WTC11 (cell line): Measurements from ENCODE around the gene KLK13. TPM values are rescaled to one million over a fixed set of nuclear protein-coding genes. Genes with fewer than 3 reads are reported as not detected.

Experiments
- ATAC-seq: fragments of 200-7000 bp; cut with Tn5 transposase; 2 replicates; pipeline ENCODE4 v1.10.0; 2021; ENCODE audit warnings: mild to moderate bottlenecking, moderate library complexity
- CTCF ChIA-PET: fragments of 300-600 bp; sonication (Branson Sonifier 250); formaldehyde crosslinking; loops from one replicate; lab custom pipeline; 2021; ENCODE audit warnings: antibody characterized with exemption; lab: Charles Lee
- POLR2A ChIA-PET: fragments of 350-600 bp; sonication (Branson Sonifier 250); formaldehyde crosslinking; loops from one replicate; lab custom pipeline; 2021; ENCODE audit warnings: antibody characterized with exemption; lab: Charles Lee
- DNase-seq: peaks from one replicate; pipeline ENCODE4 v3.0.0; 2021; ENCODE audit warnings: low spot score
- H3K27ac Mint-ChIP-seq: 2 replicates; pipeline ENCODE4 v1.8.0; 2021; ENCODE audit warnings: mixed read lengths
- H3K27me3 Mint-ChIP-seq: 2 replicates; pipeline ENCODE4 v1.8.0; 2021; ENCODE audit warnings: low read depth, mild to moderate bottlenecking, moderate library complexity, mixed read lengths
- H3K36me3 Mint-ChIP-seq: 2 replicates; pipeline ENCODE4 v1.8.0; 2021; ENCODE audit warnings: mixed read lengths
- H3K4me1 Mint-ChIP-seq: 2 replicates; pipeline ENCODE4 v1.8.0; 2022; ENCODE audit warnings: mixed read lengths
- H3K4me3 Mint-ChIP-seq: 2 replicates; pipeline ENCODE4 v1.8.0; 2021; ENCODE audit warnings: mild to moderate bottlenecking, moderate library complexity, mixed read lengths
- H3K9me3 Mint-ChIP-seq: 2 replicates; pipeline ENCODE4 v1.8.0; 2021; ENCODE audit warnings: mixed read lengths
- CBFB ChIP-seq: sonication (generic); formaldehyde crosslinking; IDR thresholded peaks from 2 replicates; pipeline ENCODE4 v1.8.1; 2022; ENCODE audit warnings: mild to moderate bottlenecking, low read depth, missing genetic modification reagents
- ELF4 ChIP-seq: sonication (generic); formaldehyde crosslinking; IDR thresholded peaks from 2 replicates; pipeline ENCODE4 v1.8.1; 2022; ENCODE audit warnings: low read depth, mild to moderate bottlenecking, moderate library complexity, missing genetic modification reagents
- FOXJ3 ChIP-seq: sonication (generic); formaldehyde crosslinking; IDR thresholded peaks from 2 replicates; pipeline ENCODE4 v1.9.0; 2021; ENCODE audit warnings: missing genetic modification reagents, mild to moderate bottlenecking, borderline replicate concordance
- FOXK1 ChIP-seq: sonication (generic); formaldehyde crosslinking; IDR thresholded peaks from 2 replicates; pipeline ENCODE4 v1.8.0; 2022; ENCODE audit warnings: mild to moderate bottlenecking, moderate library complexity, missing genetic modification reagents
- FOXP1 ChIP-seq: sonication (generic); formaldehyde crosslinking; IDR thresholded peaks from 2 replicates; pipeline ENCODE4 v1.8.0; 2022; ENCODE audit warnings: missing genetic modification reagents, mild to moderate bottlenecking, moderate library complexity, borderline replicate concordance
- KAT7 ChIP-seq: sonication (generic); formaldehyde crosslinking; IDR thresholded peaks from 2 replicates; pipeline ENCODE4 v1.8.1; 2023; ENCODE audit warnings: missing genetic modification reagents, mild to moderate bottlenecking, borderline replicate concordance
- RELA ChIP-seq: sonication (generic); formaldehyde crosslinking; IDR thresholded peaks from 2 replicates; pipeline ENCODE4 v1.8.1; 2022; ENCODE audit warnings: missing genetic modification reagents, mild to moderate bottlenecking, borderline replicate concordance
- TCF7 ChIP-seq: sonication (generic); formaldehyde crosslinking; IDR thresholded peaks from 2 replicates; pipeline ENCODE4 v1.8.0; 2022; ENCODE audit warnings: mild to moderate bottlenecking, low read depth, missing genetic modification reagents, moderate library complexity
- ZNF423 ChIP-seq: fragments of 250-450 bp; sonication (Bioruptor Pico); IDR thresholded peaks from 2 replicates; pipeline ENCODE4 v2.1.2; 2022; ENCODE audit warnings: mild to moderate bottlenecking, moderate library complexity
- total RNA-seq: library from RNA; stranded (reverse); gene quantifications from 3 replicates; pipeline ENCODE4 v1.2.3, GENCODE V29; 2021
- TF ChIP-seq, protein P1 (sequence below): sonication (generic); formaldehyde crosslinking; conservative IDR thresholded peaks from 2 replicates; pipeline ENCODE4 v1.8.1; 2022; ENCODE audit warnings: mild to moderate bottlenecking, missing genetic modification reagents
- TF ChIP-seq, protein P2 (sequence below): sonication (generic); formaldehyde crosslinking; IDR thresholded peaks from 2 replicates; pipeline ENCODE4 v1.8.0; 2023; ENCODE audit warnings: mild to moderate bottlenecking, missing genetic modification reagents
- TF ChIP-seq, protein P3 (sequence below): sonication (generic); formaldehyde crosslinking; IDR thresholded peaks from 2 replicates; pipeline ENCODE4 v1.8.0; 2023; ENCODE audit warnings: missing genetic modification reagents
- TF ChIP-seq, protein P4 (sequence below): sonication (generic); formaldehyde crosslinking; IDR thresholded peaks from 2 replicates; pipeline ENCODE4 v1.8.1; 2023; ENCODE audit warnings: mild to moderate bottlenecking, moderate library complexity, missing genetic modification reagents
- TF ChIP-seq, protein P5 (sequence below): fragments of 250-450 bp; sonication (Bioruptor Pico); conservative IDR thresholded peaks from 2 replicates; pipeline ENCODE4 v1.9.0; 2021; ENCODE audit warnings: mild to moderate bottlenecking
- TF ChIP-seq, protein P6 (sequence below): fragments of 250-450 bp; sonication (Bioruptor Pico); IDR thresholded peaks from 2 replicates; pipeline ENCODE4 v1.9.0; 2021; ENCODE audit warnings: mild to moderate bottlenecking

KLK13 gene
- total RNA-seq, 1 experiment from 2014 or later: 3.1 TPM

DNA sequence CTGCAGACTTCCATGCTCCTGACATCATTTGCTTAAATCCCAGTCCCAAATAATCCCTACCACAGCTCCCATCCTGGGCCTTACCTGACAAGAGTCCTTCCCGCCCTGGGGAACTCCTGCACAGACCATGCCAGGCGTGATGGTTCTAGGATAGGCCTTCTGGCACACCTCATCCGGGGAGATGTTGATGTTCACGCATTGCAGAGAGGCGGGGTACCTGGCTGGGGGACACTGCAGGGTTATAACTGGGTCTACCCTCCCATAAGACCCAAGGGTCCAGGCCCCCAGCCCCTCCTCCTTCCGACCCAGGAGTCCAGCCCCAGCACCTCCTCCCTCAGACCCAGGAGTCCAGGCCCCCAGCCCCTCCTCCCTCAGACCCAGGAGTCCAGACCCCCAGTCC, 13.8 kb upstream of the KLK13 start (continued):
- TF ChIP-seq RELA (CRISPR knock-in tag): no peak

DNA sequence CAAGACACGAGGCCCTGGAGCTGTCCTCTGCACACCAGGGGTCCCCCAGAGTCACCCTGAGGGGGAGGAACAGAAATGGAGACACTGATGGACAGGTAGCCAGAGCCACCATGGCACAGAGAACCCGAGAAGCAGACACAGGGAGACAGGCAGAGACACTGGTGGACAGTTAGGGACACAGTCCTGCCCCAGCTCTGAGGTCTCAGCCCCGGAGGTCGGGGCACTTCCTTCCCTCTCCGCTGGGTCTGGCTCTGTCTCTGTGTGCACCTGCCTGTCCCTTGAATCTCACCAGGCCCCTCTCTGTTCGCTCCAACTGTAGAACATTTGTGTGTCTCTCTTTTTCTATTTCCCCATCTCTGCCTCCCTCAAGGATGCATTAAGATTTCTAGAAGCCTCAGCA, 13.2 kb upstream of the KLK13 start:
- peaks cover 8% of the 10 kb centered on the region for H3K36me3 Mint-ChIP-seq
- DNase-seq: no peak
- TF ChIP-seq, protein P1, sequence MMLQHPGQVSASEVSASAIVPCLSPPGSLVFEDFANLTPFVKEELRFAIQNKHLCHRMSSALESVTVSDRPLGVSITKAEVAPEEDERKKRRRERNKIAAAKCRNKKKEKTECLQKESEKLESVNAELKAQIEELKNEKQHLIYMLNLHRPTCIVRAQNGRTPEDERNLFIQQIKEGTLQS (CRISPR knock-in tag): no peak
- TF ChIP-seq, protein P2, sequence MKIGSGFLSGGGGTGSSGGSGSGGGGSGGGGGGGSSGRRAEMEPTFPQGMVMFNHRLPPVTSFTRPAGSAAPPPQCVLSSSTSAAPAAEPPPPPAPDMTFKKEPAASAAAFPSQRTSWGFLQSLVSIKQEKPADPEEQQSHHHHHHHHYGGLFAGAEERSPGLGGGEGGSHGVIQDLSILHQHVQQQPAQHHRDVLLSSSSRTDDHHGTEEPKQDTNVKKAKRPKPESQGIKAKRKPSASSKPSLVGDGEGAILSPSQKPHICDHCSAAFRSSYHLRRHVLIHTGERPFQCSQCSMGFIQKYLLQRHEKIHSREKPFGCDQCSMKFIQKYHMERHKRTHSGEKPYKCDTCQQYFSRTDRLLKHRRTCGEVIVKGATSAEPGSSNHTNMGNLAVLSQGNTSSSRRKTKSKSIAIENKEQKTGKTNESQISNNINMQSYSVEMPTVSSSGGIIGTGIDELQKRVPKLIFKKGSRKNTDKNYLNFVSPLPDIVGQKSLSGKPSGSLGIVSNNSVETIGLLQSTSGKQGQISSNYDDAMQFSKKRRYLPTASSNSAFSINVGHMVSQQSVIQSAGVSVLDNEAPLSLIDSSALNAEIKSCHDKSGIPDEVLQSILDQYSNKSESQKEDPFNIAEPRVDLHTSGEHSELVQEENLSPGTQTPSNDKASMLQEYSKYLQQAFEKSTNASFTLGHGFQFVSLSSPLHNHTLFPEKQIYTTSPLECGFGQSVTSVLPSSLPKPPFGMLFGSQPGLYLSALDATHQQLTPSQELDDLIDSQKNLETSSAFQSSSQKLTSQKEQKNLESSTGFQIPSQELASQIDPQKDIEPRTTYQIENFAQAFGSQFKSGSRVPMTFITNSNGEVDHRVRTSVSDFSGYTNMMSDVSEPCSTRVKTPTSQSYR (CRISPR knock-in tag): no peak
- TF ChIP-seq FOXJ3 (CRISPR knock-in tag) (no peak), TCF7 (CRISPR knock-in tag) (no peak), ELF4 (CRISPR knock-in tag) (no peak), CBFB (CRISPR knock-in tag) (no peak), KAT7 (CRISPR knock-in tag) (no peak), FOXK1 (CRISPR knock-in tag) (no peak), ZNF423 (CRISPR knock-in tag) (no peak), FOXP1 (CRISPR knock-in tag) (no peak)
- TF ChIP-seq, protein P3, sequence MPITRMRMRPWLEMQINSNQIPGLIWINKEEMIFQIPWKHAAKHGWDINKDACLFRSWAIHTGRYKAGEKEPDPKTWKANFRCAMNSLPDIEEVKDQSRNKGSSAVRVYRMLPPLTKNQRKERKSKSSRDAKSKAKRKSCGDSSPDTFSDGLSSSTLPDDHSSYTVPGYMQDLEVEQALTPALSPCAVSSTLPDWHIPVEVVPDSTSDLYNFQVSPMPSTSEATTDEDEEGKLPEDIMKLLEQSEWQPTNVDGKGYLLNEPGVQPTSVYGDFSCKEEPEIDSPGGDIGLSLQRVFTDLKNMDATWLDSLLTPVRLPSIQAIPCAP (CRISPR knock-in tag): no peak
- TF ChIP-seq, protein P4, sequence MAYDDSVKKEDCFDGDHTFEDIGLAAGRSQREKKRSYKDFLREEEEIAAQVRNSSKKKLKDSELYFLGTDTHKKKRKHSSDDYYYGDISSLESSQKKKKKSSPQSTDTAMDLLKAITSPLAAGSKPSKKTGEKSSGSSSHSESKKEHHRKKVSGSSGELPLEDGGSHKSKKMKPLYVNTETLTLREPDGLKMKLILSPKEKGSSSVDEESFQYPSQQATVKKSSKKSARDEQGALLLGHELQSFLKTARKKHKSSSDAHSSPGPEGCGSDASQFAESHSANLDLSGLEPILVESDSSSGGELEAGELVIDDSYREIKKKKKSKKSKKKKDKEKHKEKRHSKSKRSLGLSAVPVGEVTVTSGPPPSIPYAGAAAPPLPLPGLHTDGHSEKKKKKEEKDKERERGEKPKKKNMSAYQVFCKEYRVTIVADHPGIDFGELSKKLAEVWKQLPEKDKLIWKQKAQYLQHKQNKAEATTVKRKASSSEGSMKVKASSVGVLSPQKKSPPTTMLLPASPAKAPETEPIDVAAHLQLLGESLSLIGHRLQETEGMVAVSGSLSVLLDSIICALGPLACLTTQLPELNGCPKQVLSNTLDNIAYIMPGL: no peak
- TF ChIP-seq, protein P5, sequence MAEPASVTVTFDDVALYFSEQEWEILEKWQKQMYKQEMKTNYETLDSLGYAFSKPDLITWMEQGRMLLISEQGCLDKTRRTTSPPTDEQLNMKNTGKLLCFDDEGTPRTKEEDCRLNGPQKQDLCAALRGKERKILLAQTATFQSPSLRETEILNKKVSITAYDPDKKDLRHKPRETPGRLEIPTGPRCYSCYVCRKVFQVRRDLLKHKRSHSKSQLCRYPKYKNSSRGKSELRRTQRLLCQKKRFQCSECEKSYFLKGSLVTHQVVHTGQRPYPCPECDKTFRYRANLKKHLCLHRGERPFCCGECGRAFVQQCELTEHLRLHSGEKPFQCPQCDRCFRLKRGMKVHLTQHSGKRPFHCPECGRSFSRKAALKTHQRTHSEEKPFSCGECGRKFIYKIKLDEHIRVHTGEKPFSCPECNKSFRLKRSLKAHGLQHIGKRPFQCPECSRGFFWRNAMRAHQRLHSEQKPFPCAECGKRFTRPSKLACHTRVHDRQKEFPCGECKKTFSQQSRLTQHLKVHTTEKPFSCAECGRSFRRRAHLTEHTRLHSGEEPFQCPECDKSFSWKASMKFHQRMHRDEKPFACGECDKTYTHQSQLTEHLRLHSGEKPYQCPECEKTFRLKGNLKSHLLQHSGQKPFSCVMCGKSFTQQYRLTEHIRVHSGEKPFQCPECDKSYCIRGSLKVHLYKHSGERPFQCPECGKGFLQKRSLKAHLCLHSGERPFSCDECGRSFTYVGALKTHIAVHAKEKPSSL (CRISPR knock-in tag): no peak
- TF ChIP-seq, protein P6, sequence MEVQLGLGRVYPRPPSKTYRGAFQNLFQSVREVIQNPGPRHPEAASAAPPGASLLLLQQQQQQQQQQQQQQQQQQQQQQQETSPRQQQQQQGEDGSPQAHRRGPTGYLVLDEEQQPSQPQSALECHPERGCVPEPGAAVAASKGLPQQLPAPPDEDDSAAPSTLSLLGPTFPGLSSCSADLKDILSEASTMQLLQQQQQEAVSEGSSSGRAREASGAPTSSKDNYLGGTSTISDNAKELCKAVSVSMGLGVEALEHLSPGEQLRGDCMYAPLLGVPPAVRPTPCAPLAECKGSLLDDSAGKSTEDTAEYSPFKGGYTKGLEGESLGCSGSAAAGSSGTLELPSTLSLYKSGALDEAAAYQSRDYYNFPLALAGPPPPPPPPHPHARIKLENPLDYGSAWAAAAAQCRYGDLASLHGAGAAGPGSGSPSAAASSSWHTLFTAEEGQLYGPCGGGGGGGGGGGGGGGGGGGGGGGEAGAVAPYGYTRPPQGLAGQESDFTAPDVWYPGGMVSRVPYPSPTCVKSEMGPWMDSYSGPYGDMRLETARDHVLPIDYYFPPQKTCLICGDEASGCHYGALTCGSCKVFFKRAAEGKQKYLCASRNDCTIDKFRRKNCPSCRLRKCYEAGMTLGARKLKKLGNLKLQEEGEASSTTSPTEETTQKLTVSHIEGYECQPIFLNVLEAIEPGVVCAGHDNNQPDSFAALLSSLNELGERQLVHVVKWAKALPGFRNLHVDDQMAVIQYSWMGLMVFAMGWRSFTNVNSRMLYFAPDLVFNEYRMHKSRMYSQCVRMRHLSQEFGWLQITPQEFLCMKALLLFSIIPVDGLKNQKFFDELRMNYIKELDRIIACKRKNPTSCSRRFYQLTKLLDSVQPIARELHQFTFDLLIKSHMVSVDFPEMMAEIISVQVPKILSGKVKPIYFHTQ (CRISPR knock-in tag): no peak
- TF ChIP-seq, all 79 proteins: peak for 0
- H3K27ac Mint-ChIP-seq: no peak overlapping the region
- peaks cover 14% of the 10 kb centered on the region for H3K9me3 Mint-ChIP-seq
- POLR2A ChIA-PET: no interaction called here
- CTCF ChIA-PET: interaction anchor here (0.7 to 1.6 kb wide), 3 partner anchors 9 to 61 kb away, joined by 3 to 7 read pairs (median 4); no protein-coding TSS in a partner anchor
- peaks cover 10% of the 10 kb centered on the region; the same call in 1 of the 2 replicates for H3K27me3 Mint-ChIP-seq
- no peak overlapping the region for H3K4me3 Mint-ChIP-seq
- peaks cover 17% of the 10 kb centered on the region for H3K4me1 Mint-ChIP-seq
- no peak for ATAC-seq
